HepG2 (cell line): ENCODE data around the gene MTTP. TPM values are rescaled to one million over a fixed set of nuclear protein-coding genes. Genes with fewer than 3 reads are reported as not detected.
A peak's percentile ranks its signal among the peaks of the same experiment; 100 is the strongest.

ENCODE experiments used
- ATAC-seq: fragments of 200-7000 bp; cut with Tn5 transposase; 3 replicates; pipeline ENCODE4 v1.9.1; 2020; ENCODE audit warnings: mild to moderate bottlenecking, moderate library complexity
- BruUV-seq: library from RNA; stranded (reverse); fragments of 400-500 nt; replicated peaks from 2 replicates; lab custom pipeline; 2021; lab: Mats Ljungman, UMichigan
- CTCF ChIA-PET: fragments of 300-600 bp; formaldehyde crosslinking; extraction: SDS; loops from one replicate; lab custom pipeline; 2021; ENCODE audit warnings: low total read pairs, inconsistent platforms, low intra/inter-chr PET ratio; lab: Yijun Ruan, JAX
- POLR2A ChIA-PET: fragments of 350-600 bp; sonication (Branson Sonifier 250); formaldehyde crosslinking; loops from one replicate; lab custom pipeline; 2020; ENCODE audit warnings: antibody characterized with exemption, inconsistent platforms; lab: Yijun Ruan, JAX
- DNase-seq: peaks from one replicate; pipeline ENCODE4 v3.0.0-alpha.2; 2015; ENCODE audit warnings: low spot score
- FAIRE-seq: peaks from 3 replicates; lab custom pipeline; 2011; peaks lifted over from hg19 to GRCh38; lab: Jason Lieb, UNC
- H2AFZ ChIP-seq: one replicate; pipeline ENCODE4 v1.6.1; 2011; ENCODE audit warnings: low read length, inconsistent platforms
- H3K27ac ChIP-seq: fragments of 300-600 bp; 3 replicates; pipeline ENCODE4 v1.8.0; 2011; ENCODE audit warnings: mixed run types, mild to moderate bottlenecking, mixed read lengths, low read length, inconsistent platforms; ENCODE audit not compliant: insufficient read depth; ENCODE audit errors: extremely low read length
- H3K27me3 ChIP-seq, 2 experiments: fragments of 200-600 bp in 1 of 2; 2 replicates in 1 of 2; 3 replicates in 1 of 2; pipeline versions ENCODE4 v1.6.0 to v1.8.0; 2011; ENCODE audit warnings: low read length in 2 of 2, mild to moderate bottlenecking in 2 of 2, moderate library complexity in 2 of 2, inconsistent platforms in 1 of 2; ENCODE audit not compliant: insufficient read depth in 2 of 2, control insufficient read depth in 1 of 2
- H3K36me3 ChIP-seq, 2 experiments: fragments of 200-600 bp in 1 of 2; replicated peaks in 1 of 2; 2 replicates in 1 of 2; 3 replicates in 1 of 2; pipeline versions ENCODE4 v1.5.1 to v1.8.0; 2011; ENCODE audit warnings: low read length in 2 of 2, inconsistent platforms in 1 of 2; ENCODE audit not compliant: insufficient read depth in 2 of 2, control insufficient read depth in 1 of 2
- H3K4me1 ChIP-seq: 2 replicates; pipeline ENCODE4 v1.5.1; 2012; ENCODE audit warnings: low read length, inconsistent platforms; ENCODE audit not compliant: insufficient read depth
- H3K4me2 ChIP-seq: 2 replicates; pipeline ENCODE4 v1.6.0; 2011; ENCODE audit warnings: low read depth, low read length, inconsistent platforms
- H3K4me3 ChIP-seq, 3 experiments: fragments of 200-600 bp in 1 of 3; sonication (generic), shearing (Covaris generic) in 1 of 3; replicated peaks in 1 of 3; 2 replicates each; pipeline ENCODE4 v1.5.1; 2011 to 2016; ENCODE audit warnings: low read length in 3 of 3, inconsistent platforms in 2 of 3, low read depth in 2 of 3, mild to moderate bottlenecking in 2 of 3, control low read depth in 1 of 3, mixed read lengths in 1 of 3; ENCODE audit not compliant: insufficient read depth in 1 of 3
- H3K79me2 ChIP-seq: one replicate; pipeline ENCODE4 v1.6.1; 2011; ENCODE audit warnings: low read length, inconsistent platforms; ENCODE audit not compliant: insufficient read depth
- H3K9ac ChIP-seq: 2 replicates; pipeline ENCODE4 v1.6.0; 2011; ENCODE audit warnings: mild to moderate bottlenecking, low read depth, low read length, inconsistent platforms; ENCODE audit not compliant: insufficient read depth
- H3K9me3 ChIP-seq: 2 replicates; pipeline ENCODE4 v1.5.1; 2012; ENCODE audit warnings: mild to moderate bottlenecking, low read length
- H4K20me1 ChIP-seq: 2 replicates; pipeline ENCODE4 v1.6.0; 2011; ENCODE audit warnings: inconsistent platforms, mild to moderate bottlenecking, low read length, moderate library complexity; ENCODE audit not compliant: insufficient read depth
- BHLHE40 ChIP-seq: IDR thresholded peaks from 2 replicates; pipeline ENCODE4 v1.6.1; 2011; ENCODE audit warnings: low read length, improper control_type of control experiment
- CEBPB ChIP-seq: IDR thresholded peaks from 2 replicates; pipeline ENCODE4 v1.6.1; 2011; ENCODE audit warnings: low read depth, low read length, improper control_type of control experiment, borderline replicate concordance
- FOXA3 ChIP-seq: IDR thresholded peaks from 2 replicates; pipeline ENCODE4 v1.6.1; 2016; ENCODE audit warnings: missing genetic modification reagents, missing compliant biosample characterization
- HDAC6 ChIP-seq: fragments of 200-600 bp; sonication (generic); IDR thresholded peaks from 2 replicates; pipeline ENCODE4 v1.7.0; 2017; ENCODE audit warnings: mild to moderate bottlenecking, antibody characterized with exemption, low read length, low read depth
- HNF4G ChIP-seq, 2 experiments: sonication (generic) in 1 of 2; formaldehyde crosslinking in 1 of 2; IDR thresholded peaks; 2 replicates each; pipeline versions ENCODE4 v1.4.0 to v1.6.1; 2011 to 2020; ENCODE audit warnings: borderline replicate concordance in 2 of 2, low read depth in 2 of 2, mild to moderate bottlenecking in 2 of 2, low read length in 1 of 2, missing genetic modification reagents in 1 of 2, moderate library complexity in 1 of 2
- MED8 ChIP-seq: sonication (generic); formaldehyde crosslinking; IDR thresholded peaks from 2 replicates; pipeline ENCODE4 v1.8.1; 2023; ENCODE audit warnings: mild to moderate bottlenecking, missing genetic modification reagents; ENCODE audit not compliant: insufficient replicate concordance
- MTF1 ChIP-seq: sonication (generic); formaldehyde crosslinking; IDR thresholded peaks from 2 replicates; pipeline ENCODE4 v1.5.0; 2020; ENCODE audit warnings: missing genetic modification reagents
- NFIB ChIP-seq: sonication (generic); formaldehyde crosslinking; IDR thresholded peaks from 2 replicates; pipeline ENCODE4 v1.9.0; 2021; ENCODE audit warnings: missing genetic modification reagents, mild to moderate bottlenecking, borderline replicate concordance
- PBX2 ChIP-seq: IDR thresholded peaks from 2 replicates; pipeline ENCODE4 v1.6.1; 2016; ENCODE audit warnings: control low read depth
- RFXAP ChIP-seq: sonication (generic); formaldehyde crosslinking; IDR thresholded peaks from 2 replicates; pipeline ENCODE4 v1.4.0; 2020; ENCODE audit warnings: missing genetic modification reagents, borderline replicate concordance
- ZBTB49 ChIP-seq: sonication (generic); formaldehyde crosslinking; IDR thresholded peaks from 2 replicates; pipeline ENCODE4 v1.4.0; 2020; ENCODE audit warnings: missing genetic modification reagents, borderline replicate concordance
- ZNF33A ChIP-seq: sonication (generic); formaldehyde crosslinking; IDR thresholded peaks from 2 replicates; pipeline ENCODE4 v1.5.1; 2020; ENCODE audit warnings: missing genetic modification reagents, mild to moderate bottlenecking, moderate library complexity, borderline replicate concordance
- ZNF672 ChIP-seq: sonication (generic); formaldehyde crosslinking; IDR thresholded peaks from 2 replicates; pipeline ENCODE4 v1.8.1; 2022; ENCODE audit warnings: missing genetic modification reagents
- ZSCAN12 ChIP-seq: sonication (generic); formaldehyde crosslinking; IDR thresholded peaks from 2 replicates; pipeline ENCODE4 v1.9.0; 2021; ENCODE audit warnings: mild to moderate bottlenecking, missing genetic modification reagents
- WGBS: methylation state at CpG from one replicate; pipeline ENCODE4 v1.1.6; 2017; ENCODE audit warnings: low lambda C conversion rate; 5-methylcytosine and 5-hydroxymethylcytosine counted together
- in situ Hi-C: cut with HindIII; loops from 2 replicates; pipeline ENCODE4 v1.10.0; 2017; ENCODE audit warnings: low pct_unique_long_range_greater_than_20kb; ENCODE audit not compliant: extremely low pct_ligation_motif_present
- intact Hi-C: fragments of 100-400 bp; cut with micrococcal nuclease; formaldehyde crosslinking; loops from one replicate; pipeline ENCODE4 v1.10.0; 2022; ENCODE audit not compliant: unreplicated experiment
- polyA plus RNA-seq, 8 experiments: library from polyadenylated mRNA; depleted of rRNA in 3 of 8; stranded (reverse) in 7 of 8; unstranded in 1 of 8; fragments of >200 nt; fragmentation: Illumina TruSeq in 4 of 8; extraction: Trizol in 4 of 8; gene quantifications; 2 replicates each; pipeline versions ENCODE4 v1.2.1 to v1.2.3, GENCODE V29; 2011 to 2016; ENCODE audit warnings: low read depth in 4 of 8, missing spikeins in 1 of 8, mixed read lengths in 1 of 8; ENCODE audit not compliant: insufficient read depth in 1 of 8
- total RNA-seq, 5 experiments: library from RNA; depleted of rRNA; stranded (reverse); fragments of >200 nt; fragmentation: Illumina TruSeq; extraction: Trizol; gene quantifications; 2 replicates each; pipeline ENCODE4 v1.2.3, GENCODE V29; 2016; ENCODE audit warnings: low read depth in 1 of 5

The MTTP gene
- total and polyA plus RNA-seq, 2 of the 13 experiments (the other 11 are each of a cell fraction or from before 2014, with no cell fraction given): 84.7 to 102 TPM

GRCh38 chr4:99636422-99636821 is 61.8 kb downstream of the MTTP start:
- TF ChIP-seq NFIB: no peak
- TF ChIP-seq MED8 (CRISPR knock-in tag): no peak
- peak; percentile 55; the same call in 1 of the 2 replicates for TF ChIP-seq CEBPB

GRCh38 chr4:99637174-99637573 is 62.5 kb downstream of the MTTP start:
- no peaks in the 10 kb centered on the region for H3K79me2 ChIP-seq
- BruUV-seq: no TSS peak
- H3K27ac ChIP-seq: no peak overlapping the region
- in situ Hi-C loops (no loop called here), intact Hi-C loops (no loop called here)
- H2AFZ ChIP-seq: no peak overlapping the region
- no peak overlapping the region for H3K4me3 ChIP-seq
- no peaks in the 10 kb centered on the region for H3K27me3 ChIP-seq
- H3K4me1 ChIP-seq: no peaks in the 10 kb centered on the region
- no peak overlapping the region for H3K4me2 ChIP-seq
- ChIA-PET POLR2A (no interaction called here), CTCF (no interaction called here)
- no peaks in the 10 kb centered on the region for H4K20me1 ChIP-seq
- no peak overlapping the region for H3K9ac ChIP-seq
- 2% methylated on average over 5 of the region's 5 CpGs for WGBS
- ATAC-seq (no peak), DNase-seq (no peak), FAIRE-seq (no peak)
- no peaks in the 10 kb centered on the region for H3K36me3 ChIP-seq
- H3K9me3 ChIP-seq: no peaks in the 10 kb centered on the region
- TF ChIP-seq RFXAP: no peak
- no peak for TF ChIP-seq FOXA3 (CRISPR knock-in tag)
- no peak for TF ChIP-seq HDAC6
- no peak for TF ChIP-seq MTF1 (CRISPR knock-in tag)
- TF ChIP-seq ZNF33A (CRISPR knock-in tag): no peak
- no peak for TF ChIP-seq PBX2
- no peak for TF ChIP-seq BHLHE40
- no peak for TF ChIP-seq ZSCAN12
- TF ChIP-seq ZNF672: no peak
- TF ChIP-seq ZBTB49 (CRISPR knock-in tag): no peak
- no peak for TF ChIP-seq HNF4G (IDR thresholded peaks at IDR 0.05; ENCODE audit: borderline replicate concordance, low read depth, low read length)
- TF ChIP-seq HNF4G (CRISPR knock-in tag; IDR thresholded peaks at IDR 0.05; ENCODE audit: borderline replicate concordance, low read depth): no peak

More at GRCh38 chr4:99636422-99636821, 61.8 kb downstream of the MTTP start:
- DNase-seq (no peak), FAIRE-seq (no peak), ATAC-seq (no peak)
- 45% methylated on average over 2 of the region's 2 CpGs for WGBS
- H3K79me2 ChIP-seq: no peaks in the 10 kb centered on the region
- no peaks in the 10 kb centered on the region for H3K36me3 ChIP-seq
- no peaks in the 10 kb centered on the region for H3K4me1 ChIP-seq
- H3K9me3 ChIP-seq: no peaks in the 10 kb centered on the region
- H2AFZ ChIP-seq: no peak overlapping the region
- H3K9ac ChIP-seq: no peak overlapping the region
- in situ Hi-C loops (no loop called here), intact Hi-C loops (no loop called here)
- BruUV-seq: no TSS peak
- no peak overlapping the region for H3K27ac ChIP-seq
- H3K4me2 ChIP-seq: no peak overlapping the region
- ChIA-PET POLR2A (no interaction called here), CTCF (no interaction called here)
- no peak overlapping the region for H3K4me3 ChIP-seq
- no peaks in the 10 kb centered on the region for H3K27me3 ChIP-seq
- no peaks in the 10 kb centered on the region for H4K20me1 ChIP-seq
